Testis (tissue), 3 donors: ENCODE measurements around the gene PLK2. TPM values are rescaled to one million over a fixed set of nuclear protein-coding genes. Genes with fewer than 3 reads are reported as not detected.

Experiments used
- DNase-seq: peaks from one replicate; pipeline ENCODE4 v3.0.0-alpha.2; 2019
- H3K27ac ChIP-seq, 2 donors: fragments of 200-600 bp; sonication (generic); one replicate each; pipeline ENCODE4 v1.5.1; 2019
- H3K27me3 ChIP-seq: fragments of 200-600 bp; sonication (generic); one replicate; pipeline ENCODE4 v1.5.1; 2019
- H3K36me3 ChIP-seq: fragments of 200-600 bp; sonication (generic); one replicate; pipeline ENCODE4 v1.5.1; 2017; ENCODE audit warnings: low read depth; ENCODE audit errors: missing control alignments
- H3K4me1 ChIP-seq: fragments of 200-600 bp; sonication (generic); one replicate; pipeline ENCODE4 v1.5.1; 2019
- H3K4me3 ChIP-seq, 2 donors: fragments of 200-600 bp; sonication (generic); one replicate each; pipeline ENCODE4 v1.5.1; 2017 to 2019
- H3K9me3 ChIP-seq: fragments of 200-600 bp; sonication (generic); one replicate; pipeline ENCODE4 v1.5.1; 2017
- POLR2A ChIP-seq: fragments of 450-650 bp; IDR thresholded peaks from one replicate; pipeline ENCODE4 v1.6.1; 2017; ENCODE audit warnings: antibody characterized with exemption, mild to moderate bottlenecking, moderate library complexity
- WGBS, 2 donors: methylation state at CpG; one replicate each; pipeline ENCODE4 v1.1.5; 2018; 5-methylcytosine and 5-hydroxymethylcytosine counted together
- intact Hi-C: fragments of 100-400 bp; cut with DNase I; formaldehyde crosslinking; loops from one replicate; pipeline ENCODE4 v1.15.1; 2023; ENCODE audit warnings: low total_unique reads
- polyA plus RNA-seq: library from polyadenylated mRNA; stranded (reverse); fragments of 350-450 nt; fragmentation: Illumina TruSeq; extraction: RNeasy Lipid Tissue Mini Kit (QIAGEN cat#74804); gene quantifications from one replicate; pipeline ENCODE4 v1.2.3, GENCODE V29; 2014; ENCODE audit warnings: low read depth, low replicate concordance; ENCODE audit not compliant: insufficient read depth
- total RNA-seq, 2 donors: library from RNA; depleted of rRNA; stranded (reverse); fragments of >200 nt; gene quantifications; one replicate each; pipeline ENCODE4 v1.2.3, GENCODE V29; 2016
- TF ChIP-seq, protein P1 (sequence below), 3 experiments: fragments of 450-650 bp in 2 of 3; fragments of 200-600 bp in 1 of 3; sonication (generic) in 1 of 3; IDR thresholded peaks; one replicate each; pipeline ENCODE4 v1.5.1; 2016 to 2019; ENCODE audit warnings: antibody characterized with exemption in 3 of 3, mild to moderate bottlenecking in 2 of 3, moderate library complexity in 1 of 3

Gene PLK2
- total and polyA plus RNA-seq, 3 donors from 2014 or later = 55.3 to 88.4 (median 87.8) TPM

DNA sequence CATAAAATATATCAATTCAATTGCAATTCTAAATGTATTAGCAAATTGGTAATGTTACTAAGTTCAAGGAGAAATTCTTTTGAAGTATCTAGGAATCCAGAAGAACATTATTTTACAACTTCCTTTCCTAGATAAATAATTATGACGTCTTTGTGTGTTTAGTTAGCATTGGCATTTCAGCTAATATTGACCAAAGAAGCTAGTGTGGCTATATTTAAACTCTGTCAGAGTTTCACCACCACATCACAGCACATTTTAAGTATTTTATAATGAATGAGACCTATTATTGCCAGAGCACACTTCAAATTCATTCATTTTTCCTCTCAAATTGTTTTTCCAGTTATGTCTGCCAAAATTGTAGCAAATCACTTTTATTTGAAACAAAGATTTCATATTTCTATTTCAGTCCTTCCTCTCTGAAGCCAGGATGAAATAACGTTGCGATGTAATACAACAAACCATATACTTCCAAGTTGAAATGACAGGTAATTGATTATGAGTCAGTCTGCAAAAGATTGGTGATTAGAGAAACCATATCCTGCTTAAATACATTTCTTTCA is 18.9 kb downstream of the PLK2 start:
- H3K27ac ChIP-seq = no peak overlapping the region
- 42 to 51% methylated on average over 3 of the region's 3 CpGs for WGBS, 2 donors
- no peak for DNase-seq
- H3K4me3 ChIP-seq = no peak overlapping the region
- H3K4me1 ChIP-seq = no peaks in the 10 kb centered on the region
- no peaks in the 10 kb centered on the region for H3K36me3 ChIP-seq
- no peaks in the 10 kb centered on the region for H3K9me3 ChIP-seq
- intact Hi-C loops = no loop called here
- no peaks in the 10 kb centered on the region for H3K27me3 ChIP-seq
- TF ChIP-seq, protein P1, sequence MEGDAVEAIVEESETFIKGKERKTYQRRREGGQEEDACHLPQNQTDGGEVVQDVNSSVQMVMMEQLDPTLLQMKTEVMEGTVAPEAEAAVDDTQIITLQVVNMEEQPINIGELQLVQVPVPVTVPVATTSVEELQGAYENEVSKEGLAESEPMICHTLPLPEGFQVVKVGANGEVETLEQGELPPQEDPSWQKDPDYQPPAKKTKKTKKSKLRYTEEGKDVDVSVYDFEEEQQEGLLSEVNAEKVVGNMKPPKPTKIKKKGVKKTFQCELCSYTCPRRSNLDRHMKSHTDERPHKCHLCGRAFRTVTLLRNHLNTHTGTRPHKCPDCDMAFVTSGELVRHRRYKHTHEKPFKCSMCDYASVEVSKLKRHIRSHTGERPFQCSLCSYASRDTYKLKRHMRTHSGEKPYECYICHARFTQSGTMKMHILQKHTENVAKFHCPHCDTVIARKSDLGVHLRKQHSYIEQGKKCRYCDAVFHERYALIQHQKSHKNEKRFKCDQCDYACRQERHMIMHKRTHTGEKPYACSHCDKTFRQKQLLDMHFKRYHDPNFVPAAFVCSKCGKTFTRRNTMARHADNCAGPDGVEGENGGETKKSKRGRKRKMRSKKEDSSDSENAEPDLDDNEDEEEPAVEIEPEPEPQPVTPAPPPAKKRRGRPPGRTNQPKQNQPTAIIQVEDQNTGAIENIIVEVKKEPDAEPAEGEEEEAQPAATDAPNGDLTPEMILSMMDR (IDR thresholded peaks at IDR 0.05) = no peak
- no peak for TF ChIP-seq POLR2A

DNA sequence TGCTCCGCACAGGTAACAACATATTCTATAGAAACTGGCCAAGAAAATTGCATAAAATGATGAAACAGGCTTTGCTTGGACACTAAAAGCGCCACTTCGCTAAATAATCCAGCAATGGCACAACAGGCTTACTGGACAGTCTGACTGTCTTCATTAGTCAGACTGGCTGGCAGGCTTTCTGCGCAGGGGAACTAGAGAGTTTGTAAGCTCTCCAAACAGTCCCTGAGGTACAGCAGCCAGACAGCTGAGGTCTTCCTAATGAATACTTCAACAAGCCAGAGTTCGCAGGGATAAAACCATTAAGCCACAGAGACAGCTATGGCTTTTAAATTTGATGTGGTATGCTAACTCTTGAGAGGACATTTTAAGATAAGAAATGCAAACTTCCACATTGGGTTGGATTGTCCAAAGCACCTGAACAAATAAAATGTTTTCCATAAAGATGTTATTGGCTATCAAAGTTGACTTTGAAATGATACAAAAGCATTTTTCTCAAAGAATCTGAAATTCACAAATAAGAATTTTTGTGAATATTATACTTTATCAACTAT is 20.7 kb downstream of the PLK2 start:
- Histone ChIP-seq H3K27me3 (no peaks in the 10 kb centered on the region), H3K4me1 (no peaks in the 10 kb centered on the region), H3K36me3 (no peaks in the 10 kb centered on the region), H3K27ac (no peak overlapping the region), H3K4me3 (no peak overlapping the region), H3K9me3 (no peaks in the 10 kb centered on the region)
- no peak for DNase-seq
- intact Hi-C loops = no loop called here
- WGBS, 2 donors = 91 to 93% methylated on average over 5 of the region's 5 CpGs
- no peak for TF ChIP-seq POLR2A
- TF ChIP-seq, protein P1 (IDR thresholded peaks at IDR 0.05) = no peak

DNA sequence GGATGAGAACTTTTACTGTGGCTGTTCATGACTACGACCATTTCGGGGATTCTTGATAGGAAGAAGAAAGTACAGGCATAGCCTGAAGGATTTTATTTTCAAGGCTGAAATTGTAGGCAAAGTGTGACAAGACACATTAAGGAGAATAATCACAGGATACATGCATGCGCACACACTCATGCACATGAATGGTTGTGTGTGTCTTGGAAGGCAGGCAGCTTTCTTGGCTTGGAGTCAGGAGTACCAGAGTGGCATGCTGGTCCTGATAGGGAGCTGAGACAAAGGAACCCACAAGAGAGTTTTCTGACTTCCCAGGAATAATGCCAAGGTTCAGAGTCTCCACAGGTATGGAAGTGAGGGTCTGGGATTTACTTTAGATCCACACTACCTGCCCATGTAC is 22.2 kb downstream of the PLK2 start:
- intact Hi-C loops = no loop called here
- 96% methylated on average over 3 of the region's 3 CpGs for WGBS, 2 donors

DNA sequence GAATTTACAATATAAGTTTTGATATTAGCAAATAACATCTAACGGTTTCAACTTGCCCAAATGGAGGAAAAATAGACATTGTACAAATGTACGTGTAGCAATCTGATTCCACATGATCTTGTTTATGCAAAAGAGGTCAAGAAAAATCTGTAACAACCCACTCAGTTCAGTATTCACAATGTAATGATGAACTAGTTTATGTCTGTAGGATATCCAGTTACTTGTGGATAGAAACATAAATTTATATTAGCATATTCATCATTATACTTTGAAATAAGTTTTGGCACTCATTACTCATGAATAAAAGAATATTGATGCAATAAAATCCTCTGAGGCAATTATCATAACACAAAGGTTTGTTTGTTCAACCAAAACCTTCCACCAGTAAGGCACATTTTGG is 28.1 kb downstream of the PLK2 start:
- no peaks in the 10 kb centered on the region for H3K9me3 ChIP-seq
- no peaks in the 10 kb centered on the region for H3K36me3 ChIP-seq
- intact Hi-C loops = no loop called here
- no peak for DNase-seq
- H3K4me1 ChIP-seq = no peaks in the 10 kb centered on the region
- H3K27ac ChIP-seq = no peak overlapping the region
- H3K4me3 ChIP-seq = no peak overlapping the region
- no peaks in the 10 kb centered on the region for H3K27me3 ChIP-seq
- TF ChIP-seq, protein P1 (IDR thresholded peaks at IDR 0.05) = no peak
- 82 to 88% methylated on average over 2 of the region's 2 CpGs for WGBS, 2 donors

More for the DNA sequence above, 22.2 kb downstream of the PLK2 start:
- Histone ChIP-seq H3K4me1 (no peaks in the 10 kb centered on the region), H3K36me3 (no peaks in the 10 kb centered on the region), H3K4me3 (no peak overlapping the region), H3K27ac (no peak overlapping the region), H3K27me3 (no peaks in the 10 kb centered on the region), H3K9me3 (no peaks in the 10 kb centered on the region)
- DNase-seq = no peak
- TF ChIP-seq POLR2A = no peak
- TF ChIP-seq, protein P1 (IDR thresholded peaks at IDR 0.05) = no peak

DNA sequence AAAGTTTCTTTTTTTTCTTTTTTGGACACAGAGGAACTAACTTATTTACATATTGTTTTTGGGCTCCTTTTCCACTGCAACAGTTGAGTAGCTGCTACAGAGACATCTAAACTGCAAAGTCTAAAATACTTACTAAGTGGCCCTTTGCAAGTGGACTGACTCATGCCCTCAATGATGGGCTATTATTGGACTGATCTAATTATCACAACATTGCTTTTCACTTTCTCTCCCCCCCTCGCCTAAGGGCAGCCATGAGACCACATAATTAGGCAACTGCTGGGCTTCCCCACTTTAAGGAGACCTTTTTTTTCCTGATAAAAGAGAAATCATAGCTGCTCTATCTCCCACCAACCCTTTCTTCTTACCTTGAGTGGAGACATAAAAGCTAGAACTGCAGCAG is 47.0 kb downstream of the PLK2 start:
- DNase-seq = no peak
- intact Hi-C loops = no loop called here
- no peak overlapping the region for H3K27ac ChIP-seq

More for the DNA sequence above, 47.0 kb downstream of the PLK2 start:
- 46 to 85% methylated on average over 1 of the region's 1 CpG for WGBS, 2 donors
- no peaks in the 10 kb centered on the region for H3K4me1 ChIP-seq
- TF ChIP-seq, protein P1 (IDR thresholded peaks at IDR 0.05) = no peak
- no peaks in the 10 kb centered on the region for H3K9me3 ChIP-seq
- H3K27me3 ChIP-seq = no peaks in the 10 kb centered on the region
- H3K36me3 ChIP-seq = no peaks in the 10 kb centered on the region
- H3K4me3 ChIP-seq = no peak overlapping the region
